Measurements from ENCODE around the gene NCR1.

DNA sequence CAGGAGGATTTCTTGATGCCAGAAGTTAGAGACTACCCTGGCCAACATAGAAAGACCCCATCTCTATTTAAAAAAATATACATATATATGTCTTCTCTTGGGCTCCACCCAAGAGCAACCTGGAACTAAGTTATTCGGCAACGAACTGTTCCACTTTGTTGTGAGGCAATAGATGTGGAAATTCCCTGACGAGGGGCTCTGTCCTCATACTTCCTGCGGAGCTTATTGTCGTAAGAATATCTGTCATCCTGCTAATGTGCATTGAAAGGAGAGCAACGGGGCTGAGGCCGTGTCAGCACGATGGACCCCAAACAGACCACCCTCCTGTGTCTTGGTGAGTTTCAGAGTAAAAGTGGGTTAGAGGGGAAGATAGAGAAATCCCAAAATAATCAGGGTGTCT, 32.0 kb upstream of the NCR1 start, which contains the start of gene FCAR:
- TF ChIP-seq, protein P1, sequence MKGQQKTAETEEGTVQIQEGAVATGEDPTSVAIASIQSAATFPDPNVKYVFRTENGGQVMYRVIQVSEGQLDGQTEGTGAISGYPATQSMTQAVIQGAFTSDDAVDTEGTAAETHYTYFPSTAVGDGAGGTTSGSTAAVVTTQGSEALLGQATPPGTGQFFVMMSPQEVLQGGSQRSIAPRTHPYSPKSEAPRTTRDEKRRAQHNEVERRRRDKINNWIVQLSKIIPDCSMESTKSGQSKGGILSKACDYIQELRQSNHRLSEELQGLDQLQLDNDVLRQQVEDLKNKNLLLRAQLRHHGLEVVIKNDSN (CRISPR knock-in tag; IDR thresholded peaks at IDR 0.05), result no peak
- TF ChIP-seq, protein P2, sequence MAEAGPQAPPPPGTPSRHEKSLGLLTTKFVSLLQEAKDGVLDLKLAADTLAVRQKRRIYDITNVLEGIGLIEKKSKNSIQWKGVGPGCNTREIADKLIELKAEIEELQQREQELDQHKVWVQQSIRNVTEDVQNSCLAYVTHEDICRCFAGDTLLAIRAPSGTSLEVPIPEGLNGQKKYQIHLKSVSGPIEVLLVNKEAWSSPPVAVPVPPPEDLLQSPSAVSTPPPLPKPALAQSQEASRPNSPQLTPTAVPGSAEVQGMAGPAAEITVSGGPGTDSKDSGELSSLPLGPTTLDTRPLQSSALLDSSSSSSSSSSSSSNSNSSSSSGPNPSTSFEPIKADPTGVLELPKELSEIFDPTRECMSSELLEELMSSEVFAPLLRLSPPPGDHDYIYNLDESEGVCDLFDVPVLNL (CRISPR knock-in tag; IDR thresholded peaks at IDR 0.05; ENCODE audit: borderline replicate concordance, low read depth), result no peak
- TF ChIP-seq, protein P3, sequence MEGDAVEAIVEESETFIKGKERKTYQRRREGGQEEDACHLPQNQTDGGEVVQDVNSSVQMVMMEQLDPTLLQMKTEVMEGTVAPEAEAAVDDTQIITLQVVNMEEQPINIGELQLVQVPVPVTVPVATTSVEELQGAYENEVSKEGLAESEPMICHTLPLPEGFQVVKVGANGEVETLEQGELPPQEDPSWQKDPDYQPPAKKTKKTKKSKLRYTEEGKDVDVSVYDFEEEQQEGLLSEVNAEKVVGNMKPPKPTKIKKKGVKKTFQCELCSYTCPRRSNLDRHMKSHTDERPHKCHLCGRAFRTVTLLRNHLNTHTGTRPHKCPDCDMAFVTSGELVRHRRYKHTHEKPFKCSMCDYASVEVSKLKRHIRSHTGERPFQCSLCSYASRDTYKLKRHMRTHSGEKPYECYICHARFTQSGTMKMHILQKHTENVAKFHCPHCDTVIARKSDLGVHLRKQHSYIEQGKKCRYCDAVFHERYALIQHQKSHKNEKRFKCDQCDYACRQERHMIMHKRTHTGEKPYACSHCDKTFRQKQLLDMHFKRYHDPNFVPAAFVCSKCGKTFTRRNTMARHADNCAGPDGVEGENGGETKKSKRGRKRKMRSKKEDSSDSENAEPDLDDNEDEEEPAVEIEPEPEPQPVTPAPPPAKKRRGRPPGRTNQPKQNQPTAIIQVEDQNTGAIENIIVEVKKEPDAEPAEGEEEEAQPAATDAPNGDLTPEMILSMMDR (IDR thresholded peaks at IDR 0.05), result no peak
- TF ChIP-seq, protein P4, sequence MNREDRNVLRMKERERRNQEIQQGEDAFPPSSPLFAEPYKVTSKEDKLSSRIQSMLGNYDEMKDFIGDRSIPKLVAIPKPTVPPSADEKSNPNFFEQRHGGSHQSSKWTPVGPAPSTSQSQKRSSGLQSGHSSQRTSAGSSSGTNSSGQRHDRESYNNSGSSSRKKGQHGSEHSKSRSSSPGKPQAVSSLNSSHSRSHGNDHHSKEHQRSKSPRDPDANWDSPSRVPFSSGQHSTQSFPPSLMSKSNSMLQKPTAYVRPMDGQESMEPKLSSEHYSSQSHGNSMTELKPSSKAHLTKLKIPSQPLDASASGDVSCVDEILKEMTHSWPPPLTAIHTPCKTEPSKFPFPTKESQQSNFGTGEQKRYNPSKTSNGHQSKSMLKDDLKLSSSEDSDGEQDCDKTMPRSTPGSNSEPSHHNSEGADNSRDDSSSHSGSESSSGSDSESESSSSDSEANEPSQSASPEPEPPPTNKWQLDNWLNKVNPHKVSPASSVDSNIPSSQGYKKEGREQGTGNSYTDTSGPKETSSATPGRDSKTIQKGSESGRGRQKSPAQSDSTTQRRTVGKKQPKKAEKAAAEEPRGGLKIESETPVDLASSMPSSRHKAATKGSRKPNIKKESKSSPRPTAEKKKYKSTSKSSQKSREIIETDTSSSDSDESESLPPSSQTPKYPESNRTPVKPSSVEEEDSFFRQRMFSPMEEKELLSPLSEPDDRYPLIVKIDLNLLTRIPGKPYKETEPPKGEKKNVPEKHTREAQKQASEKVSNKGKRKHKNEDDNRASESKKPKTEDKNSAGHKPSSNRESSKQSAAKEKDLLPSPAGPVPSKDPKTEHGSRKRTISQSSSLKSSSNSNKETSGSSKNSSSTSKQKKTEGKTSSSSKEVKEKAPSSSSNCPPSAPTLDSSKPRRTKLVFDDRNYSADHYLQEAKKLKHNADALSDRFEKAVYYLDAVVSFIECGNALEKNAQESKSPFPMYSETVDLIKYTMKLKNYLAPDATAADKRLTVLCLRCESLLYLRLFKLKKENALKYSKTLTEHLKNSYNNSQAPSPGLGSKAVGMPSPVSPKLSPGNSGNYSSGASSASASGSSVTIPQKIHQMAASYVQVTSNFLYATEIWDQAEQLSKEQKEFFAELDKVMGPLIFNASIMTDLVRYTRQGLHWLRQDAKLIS (CRISPR knock-in tag; IDR thresholded peaks at IDR 0.05; ENCODE audit: borderline replicate concordance), result no peak
- TF ChIP-seq GABPB1 (CRISPR knock-in tag; IDR thresholded peaks at IDR 0.05) (no peak), CREB1 (CRISPR knock-in tag; IDR thresholded peaks at IDR 0.05) (no peak), NR3C1 (CRISPR knock-in tag; conservative IDR thresholded peaks at IDR 0.05; ENCODE audit: low read depth) (no peak), ZNF232 (CRISPR knock-in tag; IDR thresholded peaks at IDR 0.05) (no peak), NFYB (CRISPR knock-in tag; conservative IDR thresholded peaks at IDR 0.05; ENCODE audit: low read depth) (no peak)

Measured in WTC11 (cell line).